NCI-H526 (cell line): ENCODE data around the gene NUMB.
A peak's percentile ranks its signal among the peaks of the same experiment; 100 is the strongest.

Source experiments
- DNase-seq, 2 experiments: peaks; one replicate each; lab custom pipeline; 2025; lab: John Stamatoyannopoulos, UW

NUMB gene

GRCh38 chr14:73458183-73458976, at the start of gene NUMB:
NUMB (minus strand) TSS chr14:73458546; CDS start chr14:73355751, 102,795 bp downstream.
- DNase-seq, result peak; percentile 99 to 100

- no peak for DNase-seq
Observed at GRCh38 chr14:73503648-73504047, 45.3 kb upstream of the NUMB start.

DNA sequence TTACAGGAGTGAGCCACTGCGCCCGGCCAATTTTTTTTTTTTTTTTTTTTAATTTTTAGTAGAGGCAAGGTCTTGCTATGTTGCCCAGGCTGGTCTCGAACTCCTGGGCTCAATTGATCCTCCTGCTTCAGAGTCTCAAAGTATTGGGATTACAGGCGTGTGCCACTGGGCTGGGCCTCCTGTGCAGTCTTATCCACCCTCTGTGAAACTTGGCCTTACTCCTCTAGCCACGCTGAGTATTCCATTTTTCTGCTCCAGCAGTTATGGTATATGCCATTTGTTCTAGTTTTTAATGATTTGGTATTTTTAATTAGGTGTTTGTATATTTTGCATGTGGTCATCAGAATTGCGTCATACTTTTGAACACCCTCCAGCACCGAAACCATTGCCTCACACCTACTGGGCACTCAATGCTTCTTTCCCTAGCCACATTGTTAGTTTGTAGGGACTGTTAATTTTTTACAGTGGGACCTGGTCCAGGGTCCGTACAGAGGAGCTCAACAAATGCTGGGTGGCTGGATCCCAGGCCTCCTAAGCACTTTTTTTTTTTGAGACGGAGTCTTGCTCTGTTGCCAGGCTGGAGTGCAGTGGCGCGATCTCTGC, 43.8 kb upstream of the NUMB start:
- DNase-seq, result no peak

GRCh38 chr14:73500360-73500759, 42.0 kb upstream of the NUMB start:
- no peak for DNase-seq

DNA sequence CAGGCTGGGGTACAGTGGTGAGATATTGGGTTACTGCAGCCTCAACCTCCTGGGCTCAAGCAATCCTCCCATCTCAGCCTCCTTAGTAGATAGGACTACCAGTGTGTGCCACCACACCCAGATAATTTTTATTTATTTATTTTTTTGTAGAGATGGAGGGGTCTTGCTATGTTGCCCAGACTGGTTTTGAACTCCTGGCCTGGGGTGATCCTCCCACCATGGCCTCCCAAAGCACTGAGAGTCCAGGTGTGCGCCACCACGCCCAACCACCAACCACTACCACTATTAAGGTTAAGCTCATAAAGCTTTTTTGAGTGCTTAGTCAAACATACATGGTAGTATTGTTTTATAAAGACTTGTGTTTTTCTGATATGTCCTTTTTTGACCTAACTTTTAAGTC, 36.2 kb upstream of the NUMB start:
- DNase-seq, result no peak

DNA sequence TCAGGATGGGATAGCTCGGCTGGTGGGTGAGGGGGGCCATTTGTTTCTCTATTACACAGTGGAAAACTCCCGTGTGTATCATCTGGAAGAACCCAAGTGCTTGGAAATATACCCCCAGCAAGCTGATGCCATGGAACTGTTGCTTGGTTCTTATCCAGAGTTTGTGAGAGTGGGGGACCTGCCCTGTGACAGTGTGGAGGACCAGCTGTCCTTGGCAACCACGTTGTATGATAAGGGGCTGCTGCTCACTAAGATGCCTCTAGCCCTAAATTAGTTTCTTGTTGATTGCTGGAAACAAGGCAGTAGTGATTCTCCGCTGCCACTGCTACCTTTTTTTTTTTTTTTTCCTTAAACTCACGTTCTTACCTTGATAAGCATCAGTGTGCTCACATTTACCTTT, 34.3 kb upstream of the NUMB start:
- DNase-seq, result no peak

GRCh38 chr14:73492043-73492552, 33.8 kb upstream of the NUMB start:
- no peak for DNase-seq

DNA sequence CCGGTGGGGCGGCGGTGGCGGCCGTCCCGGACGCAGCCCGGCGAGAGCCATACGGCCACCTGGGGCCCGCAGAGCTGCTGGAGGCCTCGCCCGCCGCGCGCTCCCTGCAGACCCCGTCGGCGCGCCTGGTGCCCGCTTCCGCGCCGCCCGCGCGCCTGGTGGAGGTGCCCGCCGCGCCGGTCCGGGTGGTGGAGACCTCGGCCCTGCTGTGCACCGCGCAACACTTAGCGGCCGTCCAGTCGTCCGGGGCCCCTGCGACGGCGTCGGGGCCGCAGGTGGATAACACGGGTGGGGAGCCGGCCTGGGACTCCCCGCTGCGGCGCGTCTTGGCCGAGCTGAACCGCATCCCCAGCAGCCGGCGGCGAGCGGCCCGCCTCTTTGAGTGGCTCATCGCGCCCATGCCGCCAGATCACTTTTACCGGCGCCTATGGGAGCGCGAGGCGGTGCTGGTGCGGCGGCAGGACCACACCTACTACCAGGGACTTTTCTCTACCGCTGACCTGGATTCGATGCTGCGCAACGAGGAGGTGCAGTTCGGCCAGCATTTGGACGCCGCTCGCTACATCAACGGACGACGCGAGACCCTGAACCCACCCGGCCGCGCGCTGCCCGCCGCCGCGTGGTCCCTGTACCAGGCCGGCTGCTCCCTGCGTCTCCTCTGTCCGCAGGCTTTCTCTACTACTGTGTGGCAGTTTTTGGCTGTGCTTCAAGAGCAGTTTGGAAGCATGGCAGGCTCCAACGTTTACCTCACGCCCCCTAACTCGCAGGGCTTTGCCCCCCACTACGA, 33.1 kb upstream of the NUMB start:
- peak; percentile 30 to 73 for DNase-seq

DNA sequence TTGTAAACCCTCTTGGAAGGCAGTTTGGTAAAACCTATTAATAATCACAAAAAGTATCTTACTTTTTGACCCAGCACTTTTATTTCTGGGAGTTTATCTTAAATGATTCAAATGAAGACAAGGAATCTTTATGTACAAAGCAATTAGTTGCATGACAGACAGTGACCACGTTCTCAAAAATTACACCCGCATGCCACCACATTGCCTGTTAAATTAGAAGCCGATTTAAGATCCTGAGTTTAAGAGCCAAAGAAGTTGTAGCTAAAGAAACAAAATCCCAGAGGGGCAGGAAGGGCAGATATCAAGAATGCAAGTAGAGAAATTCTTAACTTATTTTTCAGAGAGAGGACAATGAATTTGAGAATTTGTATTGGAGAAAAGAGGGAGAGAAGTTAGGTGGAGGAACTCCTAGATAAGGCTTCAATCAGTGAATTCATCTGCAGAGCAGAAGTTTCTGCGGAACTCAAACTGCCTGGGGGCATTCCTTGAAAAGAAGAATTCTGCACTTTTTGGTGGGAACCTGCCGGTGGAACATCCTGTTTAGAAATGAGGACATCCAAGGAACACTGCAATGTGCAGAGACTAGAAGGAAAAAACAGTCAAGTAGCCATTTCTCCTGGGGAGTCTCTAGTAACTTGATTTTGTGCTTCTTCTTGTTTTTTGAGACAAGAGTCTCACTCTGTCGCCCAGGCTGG, 31.3 kb upstream of the NUMB start:
- no peak for DNase-seq

DNA sequence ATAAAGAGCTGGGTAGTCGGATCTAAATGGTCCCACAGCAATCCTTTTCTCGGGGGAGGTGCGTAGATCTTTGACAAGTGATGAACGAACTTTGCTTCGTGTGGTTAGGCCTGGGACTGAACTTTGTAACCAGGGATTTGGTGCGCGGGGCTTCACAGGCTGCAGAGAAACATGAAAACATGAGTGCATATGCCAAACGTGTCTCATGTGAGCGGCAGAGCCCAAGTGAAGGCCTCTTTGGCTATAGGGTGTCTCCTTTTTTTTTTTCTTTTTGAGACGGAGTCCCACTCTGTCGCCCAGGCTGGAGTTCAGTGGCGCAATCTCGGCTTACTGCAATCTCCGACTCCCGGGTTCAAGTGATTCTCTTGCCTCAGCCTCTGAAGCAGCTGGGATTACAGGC, 20.3 kb upstream of the NUMB start:
- no peak for DNase-seq

GRCh38 chr14:73477618-73478266, 19.4 kb upstream of the NUMB start:
- no peak for DNase-seq

DNA sequence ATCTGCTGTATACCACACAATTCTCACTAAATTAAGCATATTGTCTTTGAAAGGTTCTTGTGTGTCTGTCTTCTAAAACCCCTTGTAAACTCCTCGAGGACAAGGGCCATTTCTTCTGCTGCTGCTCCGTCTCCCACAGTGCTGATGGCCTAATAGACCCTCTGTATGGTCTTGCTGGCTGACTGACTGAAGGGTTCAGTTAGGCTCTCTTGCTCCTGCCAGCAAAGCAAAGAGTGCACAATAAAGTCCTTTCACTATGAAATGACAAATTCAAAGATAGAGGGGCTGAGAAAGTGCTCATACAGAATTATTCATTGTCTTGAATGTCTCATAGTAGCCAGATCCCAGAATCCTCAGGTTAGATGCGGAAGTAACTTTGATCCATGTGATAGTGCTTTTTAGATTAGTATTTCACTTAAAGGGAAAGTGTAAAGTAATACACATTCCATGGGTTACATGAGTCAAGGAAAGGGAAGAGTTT, 18.1 kb upstream of the NUMB start:
- DNase-seq, result no peak

DNA sequence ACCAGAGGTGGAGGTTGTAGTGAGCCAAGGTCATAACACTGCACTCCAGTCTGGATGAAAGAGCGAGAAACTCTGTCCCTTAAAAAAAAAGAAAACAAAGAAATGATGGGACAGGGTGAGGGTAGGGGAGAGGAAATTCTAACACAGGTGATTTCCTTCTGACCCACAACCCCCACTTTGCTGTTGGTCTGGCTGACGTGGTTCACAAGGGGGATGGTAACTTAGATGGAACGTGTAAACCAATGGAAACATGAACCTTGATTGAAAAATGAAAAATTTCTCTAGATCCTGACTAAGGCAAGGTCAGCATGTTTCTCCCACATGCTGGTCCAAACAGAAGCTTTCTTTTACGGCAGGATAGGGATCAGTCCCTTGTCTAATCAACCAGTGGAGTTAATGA, 16.6 kb upstream of the NUMB start:
- DNase-seq, result no peak

- DNase-seq, result peak; percentile 50 to 78
Observed at GRCh38 chr14:73472185-73473114, 14.1 kb upstream of the NUMB start.

- no peak for DNase-seq
Observed at GRCh38 chr14:73471582-73472184, 13.3 kb upstream of the NUMB start.

DNA sequence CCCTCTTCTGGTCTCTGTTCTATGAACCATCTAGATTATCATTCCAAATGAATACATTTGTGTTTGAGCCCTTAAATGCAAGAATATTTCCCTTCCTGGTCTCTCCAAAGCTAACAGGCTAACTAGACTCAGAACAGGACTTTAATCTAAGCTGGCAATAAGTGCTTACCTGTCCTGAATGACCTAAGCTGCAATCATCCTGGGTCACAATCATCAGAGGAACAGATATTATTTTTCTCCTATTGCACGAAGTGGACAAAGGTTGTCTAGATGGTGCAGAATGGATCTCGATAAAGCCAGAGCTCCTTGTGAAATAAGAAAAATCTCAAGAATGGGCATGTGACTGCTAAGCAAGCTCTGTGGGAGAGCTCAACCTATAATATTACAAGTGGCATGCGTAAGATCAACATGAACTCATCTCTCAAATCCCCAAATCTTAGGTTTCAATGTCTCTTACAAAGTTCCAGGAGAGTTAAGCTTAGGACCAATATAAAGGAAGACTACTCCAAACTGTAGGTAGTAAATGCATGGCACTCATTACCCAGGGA, 10.6 kb upstream of the NUMB start:
- DNase-seq, result no peak

DNA sequence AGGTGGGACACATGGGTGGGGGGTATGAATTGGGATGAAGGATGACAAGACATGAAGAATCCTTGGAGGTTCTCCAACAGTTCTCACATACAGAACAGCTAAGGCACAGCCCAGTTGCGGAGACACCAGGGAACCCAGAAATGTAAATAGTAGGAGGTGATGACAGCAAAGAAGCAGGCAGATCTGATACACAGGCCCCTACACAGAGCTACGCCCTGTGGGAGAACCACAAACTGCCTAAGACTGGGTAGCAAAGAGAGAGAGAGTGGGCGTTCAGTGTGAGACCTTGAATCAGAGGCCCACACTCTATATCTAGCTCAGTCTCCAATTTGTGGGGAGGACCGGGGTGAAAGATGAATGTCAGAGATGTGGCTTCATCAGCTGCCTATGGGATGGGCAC, 9.5 kb upstream of the NUMB start:
- DNase-seq, result no peak

DNA sequence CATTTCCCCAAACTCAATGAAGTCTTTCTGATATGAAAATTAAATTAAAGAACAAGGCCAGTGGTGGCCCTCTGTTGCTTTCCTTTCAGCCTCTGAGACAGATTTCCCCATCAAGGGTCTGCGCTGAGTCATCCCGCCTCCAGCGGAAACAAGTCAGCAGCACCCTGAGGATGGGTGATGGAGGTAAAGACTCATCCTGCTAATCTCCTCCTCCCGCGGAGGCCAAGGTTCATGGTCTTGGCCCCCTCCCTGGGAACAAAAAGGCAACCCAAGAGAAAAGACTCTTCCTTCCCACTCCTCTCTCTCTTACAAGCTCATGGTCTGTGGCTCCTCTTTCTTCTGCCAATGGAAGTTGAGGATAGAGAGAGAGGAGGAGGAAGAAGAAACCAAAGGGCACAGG, 9.0 kb upstream of the NUMB start:
- no peak for DNase-seq

- DNase-seq, result no peak
Observed at GRCh38 chr14:73466861-73467260, 8.5 kb upstream of the NUMB start.
